Testis (tissue), 3 donors: ENCODE results near the gene PREB. TPM values are rescaled to one million over a fixed set of nuclear protein-coding genes. Genes with fewer than 3 reads are reported as not detected.

Experiments used
- DNase-seq: peaks from one replicate; pipeline ENCODE4 v3.0.0-alpha.2; 2019
- H3K27ac ChIP-seq, 2 donors: fragments of 200-600 bp; sonication (generic); one replicate each; pipeline ENCODE4 v1.5.1; 2019
- H3K27me3 ChIP-seq: fragments of 200-600 bp; sonication (generic); one replicate; pipeline ENCODE4 v1.5.1; 2019
- H3K36me3 ChIP-seq: fragments of 200-600 bp; sonication (generic); one replicate; pipeline ENCODE4 v1.5.1; 2017; ENCODE audit warnings: low read depth; ENCODE audit errors: missing control alignments
- H3K4me1 ChIP-seq: fragments of 200-600 bp; sonication (generic); one replicate; pipeline ENCODE4 v1.5.1; 2019
- H3K4me3 ChIP-seq, 2 donors: fragments of 200-600 bp; sonication (generic); one replicate each; pipeline ENCODE4 v1.5.1; 2017 to 2019
- H3K9me3 ChIP-seq: fragments of 200-600 bp; sonication (generic); one replicate; pipeline ENCODE4 v1.5.1; 2017
- POLR2A ChIP-seq: fragments of 450-650 bp; IDR thresholded peaks from one replicate; pipeline ENCODE4 v1.6.1; 2017; ENCODE audit warnings: antibody characterized with exemption, mild to moderate bottlenecking, moderate library complexity
- WGBS, 2 donors: methylation state at CpG; one replicate each; pipeline ENCODE4 v1.1.5; 2018; 5-methylcytosine and 5-hydroxymethylcytosine counted together
- intact Hi-C: fragments of 100-400 bp; cut with DNase I; formaldehyde crosslinking; loops from one replicate; pipeline ENCODE4 v1.15.1; 2023; ENCODE audit warnings: low total_unique reads
- polyA plus RNA-seq: library from polyadenylated mRNA; stranded (reverse); fragments of 350-450 nt; fragmentation: Illumina TruSeq; extraction: RNeasy Lipid Tissue Mini Kit (QIAGEN cat#74804); gene quantifications from one replicate; pipeline ENCODE4 v1.2.3, GENCODE V29; 2014; ENCODE audit warnings: low read depth, low replicate concordance; ENCODE audit not compliant: insufficient read depth
- total RNA-seq, 2 donors: library from RNA; depleted of rRNA; stranded (reverse); fragments of >200 nt; gene quantifications; one replicate each; pipeline ENCODE4 v1.2.3, GENCODE V29; 2016
- TF ChIP-seq, protein P1 (sequence below), 3 experiments: fragments of 450-650 bp in 2 of 3; fragments of 200-600 bp in 1 of 3; sonication (generic) in 1 of 3; IDR thresholded peaks; one replicate each; pipeline ENCODE4 v1.5.1; 2016 to 2019; ENCODE audit warnings: antibody characterized with exemption in 3 of 3, mild to moderate bottlenecking in 2 of 3, moderate library complexity in 1 of 3

The PREB gene
- total and polyA plus RNA-seq, 3 donors from 2014 or later: 62.4 to 84.0 (median 82.0) TPM

DNA sequence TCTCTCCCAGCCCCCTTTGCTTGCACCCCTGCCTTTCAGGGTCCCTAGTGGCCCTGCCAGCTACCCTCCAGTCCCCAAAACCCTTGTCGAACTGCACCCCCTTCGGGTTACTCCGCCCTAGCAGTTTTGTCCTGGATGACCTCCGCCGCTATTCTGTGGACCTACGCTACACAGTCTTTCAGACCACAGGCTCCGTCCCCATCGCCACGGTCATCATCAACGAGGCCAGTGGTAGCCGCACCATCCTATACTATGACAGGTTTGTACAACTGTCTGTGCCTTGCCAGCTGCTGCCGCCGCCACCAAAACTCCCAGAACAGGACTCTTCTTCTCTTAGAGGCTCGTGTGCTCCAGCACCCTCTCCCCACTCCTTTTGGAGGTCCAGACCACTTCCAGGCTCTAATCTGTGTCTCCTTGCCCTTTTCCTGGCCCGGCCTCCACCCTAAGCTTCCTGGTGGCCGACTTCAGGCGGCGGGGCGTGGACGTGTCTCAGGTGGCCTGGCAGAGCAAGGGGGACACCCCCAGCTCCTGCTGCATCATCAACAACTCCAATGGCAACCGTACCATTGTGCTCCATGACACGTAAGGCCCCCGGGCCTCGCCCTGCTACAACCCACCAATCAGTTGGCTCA, 40.0 kb downstream of the PREB start:
- Histone ChIP-seq H3K36me3 (no peaks in the 10 kb centered on the region), H3K4me1 (peaks cover 29% of the 10 kb centered on the region), H3K27me3 (no peaks in the 10 kb centered on the region), H3K4me3 (no peak overlapping the region), H3K27ac (no peak overlapping the region), H3K9me3 (no peaks in the 10 kb centered on the region)
- DNase-seq: no peak
- 95 to 96% methylated on average over 24 of the region's 24 CpGs for WGBS, 2 donors
- intact Hi-C loops: loop anchor here (10.0 kb wide), 1 partner anchor 210 kb away; the partner anchor contains the start of gene UCN
- TF ChIP-seq, protein P1, sequence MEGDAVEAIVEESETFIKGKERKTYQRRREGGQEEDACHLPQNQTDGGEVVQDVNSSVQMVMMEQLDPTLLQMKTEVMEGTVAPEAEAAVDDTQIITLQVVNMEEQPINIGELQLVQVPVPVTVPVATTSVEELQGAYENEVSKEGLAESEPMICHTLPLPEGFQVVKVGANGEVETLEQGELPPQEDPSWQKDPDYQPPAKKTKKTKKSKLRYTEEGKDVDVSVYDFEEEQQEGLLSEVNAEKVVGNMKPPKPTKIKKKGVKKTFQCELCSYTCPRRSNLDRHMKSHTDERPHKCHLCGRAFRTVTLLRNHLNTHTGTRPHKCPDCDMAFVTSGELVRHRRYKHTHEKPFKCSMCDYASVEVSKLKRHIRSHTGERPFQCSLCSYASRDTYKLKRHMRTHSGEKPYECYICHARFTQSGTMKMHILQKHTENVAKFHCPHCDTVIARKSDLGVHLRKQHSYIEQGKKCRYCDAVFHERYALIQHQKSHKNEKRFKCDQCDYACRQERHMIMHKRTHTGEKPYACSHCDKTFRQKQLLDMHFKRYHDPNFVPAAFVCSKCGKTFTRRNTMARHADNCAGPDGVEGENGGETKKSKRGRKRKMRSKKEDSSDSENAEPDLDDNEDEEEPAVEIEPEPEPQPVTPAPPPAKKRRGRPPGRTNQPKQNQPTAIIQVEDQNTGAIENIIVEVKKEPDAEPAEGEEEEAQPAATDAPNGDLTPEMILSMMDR (IDR thresholded peaks at IDR 0.05): no peak
- TF ChIP-seq POLR2A: no peak

DNA sequence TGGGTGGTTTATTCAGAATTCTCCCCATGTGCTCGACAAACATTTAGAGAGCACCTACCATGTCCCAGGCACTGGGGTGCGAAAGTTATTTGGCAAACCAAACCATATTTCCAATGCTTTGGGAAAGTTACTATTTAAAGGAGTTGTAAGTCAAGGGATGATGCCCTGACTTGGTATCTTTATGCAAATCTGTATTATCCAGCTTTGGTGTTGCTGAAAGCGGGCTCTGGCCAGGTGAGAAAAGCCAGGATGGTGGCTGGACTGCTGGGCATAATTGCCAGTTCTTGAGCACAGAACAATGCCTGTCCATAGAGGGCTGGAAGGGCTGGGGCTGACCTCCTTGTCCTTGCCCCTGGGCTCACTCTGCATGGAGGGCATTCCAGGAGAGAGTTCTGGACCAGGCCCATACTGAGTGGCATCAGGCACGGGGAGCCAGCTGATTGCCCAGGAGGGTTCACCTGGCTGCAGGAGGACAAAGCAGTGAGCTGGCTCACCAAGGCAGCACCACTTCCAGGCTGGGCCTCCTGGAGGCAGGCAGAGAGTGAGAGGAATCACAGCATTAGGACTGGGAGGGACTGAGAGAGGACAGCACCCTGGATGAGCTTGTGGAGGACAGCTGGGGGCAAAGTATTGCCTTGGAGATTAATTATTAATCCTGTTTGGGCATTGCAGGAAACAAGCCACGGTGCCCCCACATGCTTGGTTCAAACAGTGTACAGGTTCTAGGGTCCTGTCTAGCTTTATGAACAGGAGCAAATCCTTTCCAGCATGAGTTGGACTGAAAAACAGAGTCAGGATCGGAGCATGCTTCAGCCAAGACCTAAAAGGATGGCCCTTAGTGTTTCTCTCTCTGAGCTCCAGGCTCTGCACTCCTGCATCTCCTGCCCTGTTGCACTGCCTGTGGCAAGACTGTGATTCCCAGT, 40.7 kb downstream of the PREB start:
- no peaks in the 10 kb centered on the region for H3K27me3 ChIP-seq
- H3K4me3 ChIP-seq: no peak overlapping the region
- no peaks in the 10 kb centered on the region for H3K9me3 ChIP-seq
- 92 to 97% methylated on average over 5 to 6 of the region's 6 CpGs for WGBS, 2 donors
- peaks cover 29% of the 10 kb centered on the region for H3K4me1 ChIP-seq
- no peak for DNase-seq
- H3K36me3 ChIP-seq: no peaks in the 10 kb centered on the region
- intact Hi-C loops: loop anchor here (10.0 kb wide), 1 partner anchor 211 kb away; the partner anchor contains the start of gene UCN
- TF ChIP-seq, protein P1 (IDR thresholded peaks at IDR 0.05): no peak
- TF ChIP-seq POLR2A: no peak
- H3K27ac ChIP-seq: no peak overlapping the region

DNA sequence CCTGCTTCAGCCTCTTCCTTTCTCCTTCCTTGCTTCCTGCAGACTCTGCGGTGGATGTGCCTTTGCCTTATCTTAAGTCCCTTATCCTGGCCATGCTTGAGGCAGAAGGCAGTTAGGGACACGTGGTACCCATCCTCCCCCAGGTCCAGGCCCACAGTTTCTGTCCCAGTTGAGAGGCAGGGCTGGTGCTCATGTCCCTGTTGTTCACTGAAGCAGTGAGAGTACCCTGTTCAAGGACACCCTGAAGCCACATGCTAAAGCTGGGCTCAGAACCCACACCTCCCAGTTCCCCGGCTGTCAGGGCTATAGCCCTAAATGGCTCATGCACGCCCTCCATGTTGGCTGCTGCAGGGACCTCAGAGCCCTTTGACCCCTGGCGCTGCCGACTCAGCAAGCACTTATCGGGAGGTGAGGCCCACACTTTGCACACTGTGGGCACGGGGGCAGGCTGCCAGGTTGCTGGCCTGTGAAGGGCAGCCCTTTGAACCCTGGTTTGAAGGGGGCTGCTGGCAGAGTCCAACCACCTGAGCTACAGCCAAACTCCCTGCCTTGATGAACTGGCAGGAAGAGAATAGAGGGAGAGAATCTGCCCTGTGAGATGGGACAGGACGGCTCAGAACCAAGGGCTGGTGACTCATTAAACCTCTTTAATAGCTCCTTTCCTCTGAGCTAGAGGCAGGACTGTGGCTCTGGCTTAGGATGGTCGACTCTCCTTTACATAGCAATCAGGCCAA, 41.6 kb downstream of the PREB start:
- H3K9me3 ChIP-seq: no peaks in the 10 kb centered on the region
- peaks cover 29% of the 10 kb centered on the region for H3K4me1 ChIP-seq
- intact Hi-C loops: loop anchor here (10.0 kb wide), 1 partner anchor 212 kb away; the partner anchor contains the start of gene UCN
- no peak overlapping the region for H3K4me3 ChIP-seq
- no peak for TF ChIP-seq POLR2A
- TF ChIP-seq, protein P1 (IDR thresholded peaks at IDR 0.05): no peak
- peak; percentile 86 for DNase-seq
- H3K36me3 ChIP-seq: no peaks in the 10 kb centered on the region
- 42 to 53% methylated on average over 9 to 10 of the region's 10 CpGs for WGBS, 2 donors
- H3K27me3 ChIP-seq: no peaks in the 10 kb centered on the region
- peak overlapping the region; percentile 21 to 45 for H3K27ac ChIP-seq

DNA sequence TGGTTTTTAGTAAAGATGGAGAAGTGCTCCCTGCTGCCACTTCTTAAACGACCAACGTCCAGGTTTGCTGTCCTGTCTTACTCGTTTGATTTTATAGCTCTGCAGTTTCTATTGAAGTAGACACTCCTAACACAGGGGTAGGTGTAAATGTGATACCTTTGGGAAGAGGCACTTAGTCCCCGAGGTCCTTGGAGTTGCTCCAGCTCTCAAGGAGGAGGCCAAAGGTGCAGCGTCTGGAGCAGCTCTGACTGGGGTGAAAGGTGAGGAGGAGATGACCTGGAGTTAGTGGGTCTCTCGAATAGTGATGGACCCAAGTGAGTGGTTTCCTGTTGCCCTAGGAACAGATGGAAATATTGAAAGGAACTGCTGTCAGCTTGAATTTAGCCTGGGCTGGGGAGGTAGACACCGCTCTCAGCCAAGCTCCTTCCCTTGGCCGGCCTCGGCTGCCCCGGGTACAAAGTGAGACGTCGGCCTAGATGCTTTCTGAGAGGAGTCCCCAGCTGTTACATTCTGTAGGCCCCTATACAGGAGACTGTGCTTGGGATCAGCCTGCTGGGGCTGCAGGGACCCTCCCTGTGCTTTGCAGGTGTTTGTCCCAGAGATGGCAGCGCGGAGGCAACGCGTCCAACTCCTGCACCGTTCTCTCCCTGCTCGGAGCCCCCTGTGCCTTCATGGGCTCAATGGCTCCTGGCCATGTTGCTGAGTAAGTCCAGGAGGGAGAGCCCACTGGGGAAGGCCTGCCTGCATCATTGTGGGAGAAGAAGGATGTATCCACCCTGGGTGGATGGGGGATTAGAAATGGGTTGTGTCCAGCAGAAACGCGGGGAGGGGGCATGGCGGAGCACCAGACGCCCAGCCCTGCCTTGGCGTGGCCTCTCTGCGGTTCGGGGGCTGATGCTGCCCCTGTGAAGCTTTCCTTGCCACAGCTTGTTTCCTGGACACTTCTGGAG, 42.4 kb downstream of the PREB start:
- intact Hi-C loops: loop anchor here (10.0 kb wide), 1 partner anchor 213 kb away; the partner anchor contains the start of gene UCN
- Histone ChIP-seq H3K4me3 (no peak overlapping the region), H3K27me3 (no peaks in the 10 kb centered on the region), H3K9me3 (no peaks in the 10 kb centered on the region), H3K27ac (peak overlapping the region in 1 of 2 donors; percentile 21), H3K4me1 (peaks cover 29% of the 10 kb centered on the region), H3K36me3 (no peaks in the 10 kb centered on the region)
- TF ChIP-seq POLR2A: no peak
- TF ChIP-seq, protein P1 (IDR thresholded peaks at IDR 0.05): no peak
- WGBS, 2 donors: 68 to 75% methylated on average over 20 to 25 of the region's 25 CpGs
- no peak for DNase-seq
